Activated CD4-positive, alpha-beta T cell treated with anti-CD3 and anti-CD28 coated beads, Interleukin-2, amount 50 U/mL, for 1 hour (primary cell): ENCODE measurements around the gene CREBL2.
A peak's percentile ranks its signal among the peaks of the same experiment; 100 is the strongest.
"Not testable (repeated sequence)": the region's sequence is repeated elsewhere in the genome, so short reads cannot be mapped to it uniquely, and the experiment has no call there.

ENCODE experiments used
- DNase-seq: peaks from one replicate; pipeline ENCODE4 v3.0.0-alpha.2; 2020

Gene CREBL2

DNA sequence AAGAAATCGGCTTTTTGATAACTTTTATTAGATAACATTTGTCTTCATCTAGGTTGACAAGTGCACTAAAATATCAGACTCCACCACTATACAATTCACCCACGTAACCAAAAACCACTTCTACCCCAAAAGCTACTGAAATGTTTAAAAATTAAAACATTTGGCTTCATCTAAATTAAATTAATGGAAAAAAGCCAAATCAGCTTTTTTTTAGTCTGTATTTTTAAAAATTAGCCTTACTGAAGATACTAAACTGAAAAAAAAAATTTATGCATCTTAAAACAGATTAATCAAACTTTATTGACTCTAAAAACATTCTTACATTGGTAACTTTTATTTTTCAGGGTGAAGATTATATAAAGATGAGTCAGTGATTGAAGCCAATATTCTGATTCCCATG lies 30.0 kb downstream of the CREBL2 start:
- no peak for DNase-seq

DNA sequence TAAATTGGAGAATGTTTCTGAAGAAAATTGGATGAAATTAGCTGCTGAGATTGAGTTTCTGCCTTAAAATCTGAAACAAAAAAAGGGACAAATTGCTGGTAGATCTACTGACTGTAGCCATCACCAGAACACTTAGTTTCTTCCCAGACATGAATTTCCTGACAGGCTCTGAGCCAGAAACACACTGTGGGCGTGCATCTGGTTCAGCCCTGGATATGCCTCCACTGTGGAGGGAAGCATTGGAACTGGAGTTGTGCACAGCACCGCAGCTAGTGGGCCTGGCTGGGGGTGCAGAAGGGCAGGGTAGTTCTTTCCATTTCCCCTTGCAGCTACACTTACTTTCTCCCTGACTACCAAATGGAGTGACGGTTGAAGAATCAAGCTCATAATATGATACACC lies 31.2 kb downstream of the CREBL2 start:
- DNase-seq, result no peak

DNA sequence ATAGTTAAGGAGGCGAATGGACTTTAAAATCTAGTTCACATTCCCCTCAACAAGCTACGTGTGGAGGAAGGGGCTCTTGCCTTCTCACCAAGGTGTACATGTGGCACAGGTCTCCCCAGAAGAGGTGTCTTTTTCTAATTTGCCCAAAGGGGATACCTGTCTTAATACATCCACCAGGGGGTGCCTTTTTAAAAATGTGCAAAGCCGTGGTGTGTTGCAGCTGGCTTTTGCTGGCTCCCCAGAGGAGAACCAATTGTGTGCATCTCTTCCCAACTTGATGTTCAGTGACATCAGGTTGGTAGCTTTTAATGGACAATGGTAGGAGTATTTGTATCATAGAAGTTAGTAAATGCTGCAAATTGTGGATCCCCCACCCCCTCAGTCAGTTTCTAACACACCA lies 33.8 kb downstream of the CREBL2 start:
- peak; percentile 23 for DNase-seq

DNA sequence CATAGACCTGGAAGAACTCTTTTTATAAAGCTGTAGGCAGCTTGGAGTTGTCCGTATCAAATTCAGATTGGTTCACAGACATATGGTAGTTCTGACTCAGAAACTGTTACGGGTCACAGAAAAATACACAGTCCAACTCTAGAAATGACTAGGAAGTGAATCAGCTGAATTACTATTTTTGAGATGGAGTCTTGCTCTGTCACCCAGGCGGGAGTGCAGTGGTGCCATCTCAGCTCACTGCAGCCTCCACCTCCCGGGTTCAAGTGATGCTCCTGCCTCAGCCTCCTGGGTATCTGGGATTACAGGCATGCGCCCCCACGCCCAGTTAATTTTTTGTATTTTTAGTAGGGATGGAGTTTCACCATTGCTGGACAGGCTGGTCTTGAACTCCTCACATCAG lies 34.3 kb downstream of the CREBL2 start:
- DNase-seq, result not testable (repeated sequence)

DNA sequence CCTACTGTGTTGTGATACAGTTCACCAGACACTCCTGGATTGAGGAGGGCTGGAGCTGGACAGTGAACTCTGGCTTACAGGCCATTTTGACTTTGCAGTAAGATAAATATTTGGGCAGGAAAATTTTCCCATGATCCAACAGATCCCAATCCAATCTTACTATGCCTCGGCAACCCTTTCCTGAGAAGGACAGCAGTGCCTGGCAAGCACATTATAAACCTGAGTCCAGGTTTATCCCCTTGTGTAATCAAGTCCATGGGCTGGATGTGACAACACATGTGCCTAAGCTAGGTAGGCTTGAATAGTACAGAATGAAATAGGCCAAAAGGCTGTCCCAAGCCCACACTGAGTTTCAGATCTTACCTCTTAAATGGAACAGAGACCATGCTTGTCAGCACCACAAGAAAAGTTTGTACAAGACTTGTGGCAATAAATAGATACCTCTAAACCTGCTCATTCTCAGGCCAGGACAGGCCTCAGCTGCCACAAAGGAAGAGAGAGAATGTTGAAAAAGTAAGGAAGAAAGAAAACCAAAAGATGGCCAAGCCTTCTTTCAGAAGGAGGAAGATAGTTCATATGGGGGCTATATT lies 34.9 kb downstream of the CREBL2 start:
- DNase-seq, result no peak

DNA sequence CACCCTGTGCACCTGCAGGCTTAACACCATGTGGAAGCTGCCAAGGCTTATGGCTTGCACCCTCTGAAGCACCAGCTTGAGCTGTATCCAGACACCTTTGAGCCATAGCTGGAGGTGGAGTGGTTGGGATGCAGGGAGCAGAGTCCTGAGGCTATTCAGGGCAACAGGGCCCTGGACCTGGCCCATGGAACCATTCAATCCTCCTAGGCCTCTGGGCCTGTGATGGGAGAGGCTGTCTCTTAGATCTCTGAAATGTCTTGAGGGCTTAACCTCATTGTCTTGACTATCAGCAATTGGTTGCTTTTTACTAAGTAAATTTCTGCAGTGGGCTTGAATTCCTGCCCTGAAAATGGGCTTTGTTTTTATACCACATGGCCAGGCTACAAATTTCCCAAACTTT lies 36.6 kb downstream of the CREBL2 start:
- DNase-seq, result no peak

DNA sequence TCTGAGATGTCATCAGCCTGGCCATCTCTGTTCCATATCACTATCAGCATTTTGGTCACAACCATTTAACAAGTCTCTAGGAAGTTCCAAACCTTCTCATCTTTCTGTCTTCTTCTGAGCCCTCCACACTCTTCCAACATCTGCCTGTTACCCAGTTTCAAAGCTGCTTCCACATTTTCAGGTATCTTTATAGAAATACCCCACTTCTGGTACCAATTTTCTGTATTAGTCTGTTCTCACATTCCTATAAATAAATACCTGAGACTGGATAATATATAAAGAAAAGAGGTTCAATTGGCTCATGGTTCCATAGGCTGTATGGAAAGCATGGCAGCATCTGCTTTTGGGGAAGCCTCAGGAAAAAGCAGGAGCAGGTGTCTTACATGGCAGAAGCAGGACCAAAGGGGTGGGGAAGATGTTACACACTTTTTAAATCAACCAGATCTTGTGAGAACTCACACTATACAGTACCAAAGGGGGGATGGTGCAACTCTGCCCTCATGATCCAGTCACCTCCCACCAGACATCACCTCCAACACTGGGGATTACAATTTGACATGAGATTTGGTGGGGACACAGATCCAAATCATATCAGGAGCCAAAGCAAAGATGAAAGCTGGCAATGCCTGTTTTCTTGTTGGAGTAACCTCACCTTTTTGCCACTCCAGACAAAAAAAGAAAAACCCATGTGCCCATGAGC lies 37.4 kb downstream of the CREBL2 start:
- no peak for DNase-seq

DNA sequence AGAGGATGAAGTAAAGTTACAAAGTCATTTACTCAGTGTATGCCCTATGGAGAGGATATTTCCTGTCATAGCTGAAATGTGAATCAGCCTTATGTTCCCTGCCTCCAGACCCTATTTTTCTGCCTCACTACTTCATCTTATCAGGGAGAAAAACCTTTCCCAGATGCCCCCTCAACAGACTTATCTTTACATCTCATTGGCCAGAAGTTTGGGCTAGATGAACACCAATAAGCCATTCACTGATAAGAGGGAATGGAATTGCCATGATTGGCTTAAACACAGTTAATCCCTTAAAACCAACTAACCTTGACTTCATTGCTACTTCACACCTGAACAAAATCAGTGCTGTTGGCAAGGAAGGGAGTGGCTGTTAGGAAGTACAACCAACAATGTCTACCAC lies 40.1 kb downstream of the CREBL2 start:
- no peak for DNase-seq

DNA sequence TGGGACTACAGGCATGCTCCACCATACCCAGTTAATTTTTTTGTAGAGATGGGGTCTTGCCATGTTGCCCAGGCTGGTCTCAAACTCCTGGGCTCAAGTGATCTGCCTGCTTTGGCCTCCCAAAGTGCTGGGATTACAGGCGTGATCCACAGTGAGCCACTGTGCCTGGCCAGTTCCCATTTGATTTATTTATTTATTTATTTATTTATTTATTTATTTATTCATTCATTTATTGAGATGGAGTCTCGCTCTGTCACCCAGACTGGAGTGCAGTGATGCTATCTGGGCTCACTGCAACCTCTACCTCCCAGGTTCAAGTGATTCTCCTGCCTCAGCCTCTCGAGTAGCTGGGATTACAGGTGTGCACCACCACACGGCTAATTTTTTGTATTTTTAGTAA lies 41.0 kb downstream of the CREBL2 start:
- not testable (repeated sequence) for DNase-seq

DNA sequence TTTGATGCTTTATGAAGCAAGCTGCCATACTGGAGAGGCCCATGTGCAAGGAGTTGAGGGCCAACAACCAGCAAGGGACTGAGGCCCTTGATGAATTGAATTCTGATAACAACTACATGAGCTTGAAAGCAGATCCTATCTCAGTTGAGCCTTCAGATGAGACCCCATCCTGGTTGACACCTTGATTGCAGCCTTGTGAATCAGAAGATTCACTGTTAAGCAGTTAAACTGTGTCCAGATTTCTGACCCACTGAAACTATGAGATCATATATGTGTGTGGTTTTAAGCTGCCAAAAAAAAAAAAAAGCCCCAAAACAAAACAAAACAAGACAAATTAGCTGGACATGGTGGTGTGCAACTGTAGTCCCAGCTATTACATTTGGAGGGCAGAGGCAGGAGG lies 42.2 kb downstream of the CREBL2 start:
- DNase-seq, result no peak

DNA sequence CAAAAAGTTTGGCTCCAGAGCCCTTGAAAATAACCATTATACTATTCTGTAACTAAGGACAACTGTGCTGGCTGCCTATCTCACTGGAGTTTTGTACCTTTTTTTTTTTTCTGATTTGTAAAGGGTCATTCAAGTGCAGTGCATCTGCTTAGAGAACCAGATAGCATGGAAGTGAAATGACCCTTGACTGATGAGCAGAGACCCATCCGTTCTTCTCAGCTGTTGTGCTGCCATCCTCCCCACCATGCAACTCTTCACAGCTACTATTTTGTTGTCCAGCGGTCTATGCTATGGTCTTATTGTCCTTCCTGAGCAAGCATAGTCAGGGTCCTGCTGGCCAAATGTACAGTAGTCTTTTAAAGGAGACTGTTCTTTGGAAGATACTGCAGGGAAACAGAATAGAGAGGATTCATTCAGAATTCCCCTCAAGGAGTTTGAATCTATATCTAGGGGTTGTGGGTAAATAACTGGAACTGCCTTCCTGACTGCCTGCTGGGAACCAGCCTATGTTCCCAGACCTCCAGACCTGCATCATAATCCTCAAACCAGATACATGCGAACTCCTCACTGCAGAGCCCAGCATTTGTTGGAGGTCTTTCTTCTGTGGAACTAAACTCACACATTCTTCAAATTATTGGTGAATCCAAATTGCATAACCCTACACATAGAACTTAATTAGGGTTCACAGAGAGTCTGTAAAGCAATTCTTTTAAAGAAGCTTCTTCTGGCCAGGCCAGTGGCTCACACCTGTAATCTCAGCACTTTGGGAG lies 43.2 kb downstream of the CREBL2 start:
- no peak for DNase-seq

DNA sequence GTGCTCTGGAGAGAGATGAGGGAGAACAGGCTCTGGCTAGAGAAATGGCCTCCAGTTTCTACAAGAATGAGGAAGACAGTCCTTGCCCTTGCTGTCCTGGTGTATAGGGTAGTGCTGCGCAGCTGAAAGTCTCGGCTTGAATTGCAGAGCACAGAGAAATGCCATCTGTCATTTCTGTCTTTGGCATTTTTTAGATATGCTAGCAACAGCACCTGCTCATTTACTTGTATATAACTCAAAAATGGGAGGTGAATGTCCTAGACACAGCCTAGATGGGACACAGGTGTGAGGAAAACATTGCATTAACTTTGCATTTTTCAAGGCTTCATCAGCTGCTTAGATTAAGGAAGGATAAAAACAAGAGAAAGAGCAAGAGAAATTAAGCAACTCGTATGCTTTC lies 48.5 kb downstream of the CREBL2 start:
- DNase-seq, result no peak

DNA sequence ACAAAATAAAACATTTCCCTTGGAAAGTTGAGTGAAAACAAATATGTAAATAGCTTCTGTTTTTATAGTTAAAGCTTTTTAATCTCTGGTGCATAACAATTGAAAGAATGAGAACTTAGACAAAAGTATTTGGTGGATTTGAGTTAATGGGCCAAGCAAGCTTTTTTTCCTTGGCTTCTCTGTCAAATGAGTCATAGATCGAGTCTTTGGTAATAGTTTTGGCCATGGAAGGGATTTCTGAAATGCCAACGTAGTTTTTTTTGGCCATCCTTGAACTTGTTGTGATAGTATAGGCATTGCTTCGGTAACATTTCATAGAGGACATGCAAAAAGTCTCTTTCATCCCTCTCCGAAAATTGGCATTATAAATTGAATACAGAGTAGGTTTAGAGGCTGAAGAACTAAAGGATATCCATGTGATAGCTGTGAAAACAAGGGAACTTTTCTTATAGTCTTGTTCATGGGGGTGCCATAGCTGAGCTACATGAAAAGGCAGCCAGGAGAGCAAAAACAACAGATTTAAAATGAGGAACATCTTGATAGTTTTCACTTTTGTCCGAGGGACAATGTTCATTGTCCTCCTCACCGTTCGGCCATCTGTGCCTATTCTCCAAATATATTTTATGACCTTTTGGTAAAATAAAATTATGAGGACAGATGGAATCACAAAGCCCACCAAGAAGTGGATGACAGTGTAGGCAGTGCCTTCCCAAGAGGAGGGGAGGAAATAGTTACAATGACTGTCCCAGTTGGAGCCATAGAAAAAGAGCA lies 49.6 kb downstream of the CREBL2 start:
- DNase-seq, result no peak

DNA sequence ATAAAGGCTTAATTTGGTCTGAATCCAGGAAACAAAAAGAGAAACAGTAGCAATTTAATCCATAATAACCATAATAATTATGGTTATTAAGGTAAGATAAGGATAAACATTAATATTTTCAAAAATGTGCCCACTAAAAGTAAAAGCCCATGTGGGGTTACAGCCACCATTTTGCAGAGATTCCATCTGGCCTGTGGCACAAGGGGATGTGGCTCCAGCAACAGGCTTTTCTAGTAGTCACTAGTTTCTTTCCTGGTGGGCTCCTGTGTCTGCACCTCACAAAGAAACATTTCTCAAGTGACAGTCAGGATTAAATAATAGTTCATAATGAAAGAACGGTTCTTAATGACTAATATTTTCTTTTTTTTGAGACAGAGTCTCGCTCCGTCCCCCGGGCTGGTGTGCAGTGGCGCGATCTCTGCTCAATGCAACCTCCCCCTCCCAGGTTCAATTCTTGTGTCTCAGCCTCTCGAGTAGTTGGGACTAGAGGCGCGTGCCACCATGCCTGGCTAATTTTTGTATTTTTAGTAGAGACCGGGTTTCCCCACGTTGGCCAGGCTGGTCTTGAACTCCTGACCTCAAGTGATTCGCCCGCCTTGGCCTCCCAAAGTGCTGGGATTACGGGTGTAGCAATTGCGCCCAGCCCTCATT lies 52.1 kb downstream of the CREBL2 start:
- DNase-seq, result no peak

DNA sequence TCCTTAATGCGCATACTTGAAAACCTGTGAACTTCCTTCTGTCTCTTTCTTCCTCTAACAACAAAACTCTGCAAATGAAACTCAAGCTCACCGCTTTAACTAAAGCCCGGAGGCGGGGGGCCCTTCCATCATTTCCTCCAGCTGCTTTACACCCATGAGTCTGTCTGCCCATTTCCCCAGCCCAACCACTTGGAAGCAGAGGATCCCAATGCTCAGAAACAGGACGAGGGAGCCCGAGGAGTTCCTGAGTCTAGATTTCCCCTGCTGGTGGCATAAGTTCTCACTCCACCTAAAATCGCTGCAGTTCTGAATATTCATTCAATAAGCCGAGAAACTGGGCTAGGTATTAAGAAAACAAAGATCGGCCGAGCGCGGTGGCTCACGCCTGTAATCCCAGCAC lies 53.5 kb downstream of the CREBL2 start:
- no peak for DNase-seq

DNA sequence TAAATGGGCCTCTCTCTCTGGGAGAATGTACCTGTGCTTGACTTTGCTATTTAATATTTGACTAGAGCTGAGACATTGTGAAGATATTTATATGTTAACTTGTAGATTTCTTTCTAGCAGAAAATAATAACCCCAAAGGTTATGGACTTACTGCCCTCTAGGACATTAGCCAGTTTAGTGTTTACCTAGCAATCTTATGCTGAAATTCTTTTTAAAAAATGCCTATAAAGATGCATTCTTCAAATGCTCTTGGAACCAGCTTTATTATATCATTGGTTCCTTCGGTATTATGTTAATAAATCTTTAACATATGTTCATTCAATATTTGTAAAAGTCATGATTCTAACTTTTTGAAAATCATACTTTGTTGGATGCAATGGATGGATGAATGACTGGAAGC lies 56.3 kb downstream of the CREBL2 start:
- DNase-seq, result no peak

DNA sequence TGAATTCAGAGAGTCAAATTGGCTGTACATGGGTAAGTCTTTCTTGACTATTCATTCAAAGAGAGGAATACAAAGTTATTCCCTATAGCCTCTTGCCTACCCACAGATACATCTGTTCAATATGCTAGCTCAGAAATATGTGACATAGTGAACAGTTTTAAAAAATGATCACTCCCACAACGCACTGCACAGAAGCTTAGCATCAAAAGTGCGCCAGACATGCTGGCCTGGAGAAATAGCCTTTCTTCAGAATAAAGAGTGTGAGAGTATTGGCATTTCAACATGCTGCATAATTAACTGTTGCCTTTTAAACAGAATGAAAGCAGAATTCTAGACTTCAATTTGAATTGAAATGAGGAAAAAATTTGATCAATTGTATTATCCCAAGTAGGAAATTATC lies 57.3 kb downstream of the CREBL2 start:
- DNase-seq, result no peak

DNA sequence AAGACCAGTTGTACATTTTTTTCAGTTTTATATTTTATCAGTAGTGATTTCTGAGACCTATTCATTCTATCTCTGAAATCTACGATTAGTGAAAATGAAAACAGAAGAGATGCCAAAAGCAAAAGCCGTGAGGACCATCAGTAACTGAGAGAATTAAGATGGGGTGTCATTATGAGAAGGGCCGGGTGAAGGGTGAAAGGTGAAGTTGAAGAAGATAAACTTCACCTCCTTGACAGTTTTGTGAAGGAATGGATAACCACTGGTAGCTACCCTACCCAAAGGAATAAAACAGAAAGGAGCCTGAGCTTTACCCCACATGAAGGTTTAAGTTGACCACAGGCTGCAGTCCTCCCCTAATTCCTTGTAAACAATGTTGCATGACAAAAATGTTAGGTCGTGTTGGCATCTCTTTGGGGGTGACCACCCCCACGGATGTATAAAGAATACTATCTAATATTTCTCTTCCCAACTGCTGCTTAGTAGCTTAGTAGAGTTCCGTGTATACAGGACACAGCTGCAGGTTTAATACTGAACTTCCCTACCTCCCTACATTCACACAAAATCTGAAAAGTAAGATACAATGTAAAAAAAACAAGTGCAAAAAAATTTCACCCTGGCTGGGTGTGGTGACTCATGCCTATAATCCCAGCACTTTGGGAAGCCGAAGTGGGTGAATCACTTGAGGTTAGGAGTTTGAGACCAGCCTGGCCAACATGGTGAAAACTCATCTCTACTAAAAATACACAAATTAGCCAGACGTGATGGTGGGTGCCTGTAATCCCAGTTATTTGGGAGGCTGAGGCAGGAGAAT lies 60.4 kb downstream of the CREBL2 start:
- DNase-seq, result no peak

DNA sequence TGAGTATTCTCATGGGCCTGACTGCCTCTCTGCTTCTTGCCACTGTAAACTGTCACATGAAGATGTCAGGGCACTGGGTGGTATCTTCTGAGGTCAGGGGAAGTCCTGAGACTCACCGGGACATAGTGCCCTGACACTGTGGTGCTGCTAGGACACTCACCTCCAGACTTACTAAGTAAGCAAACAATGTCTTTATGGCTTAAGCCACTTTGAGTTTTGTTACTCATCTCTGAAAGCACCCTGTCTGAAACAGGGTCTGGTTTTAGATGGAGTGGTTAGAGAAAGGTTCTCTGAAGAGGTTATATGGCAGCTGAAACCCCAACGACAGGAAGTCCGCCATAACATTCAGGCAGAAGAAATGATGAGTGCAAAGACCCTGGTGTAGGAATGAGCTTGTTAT lies 61.6 kb downstream of the CREBL2 start:
- DNase-seq, result no peak

DNA sequence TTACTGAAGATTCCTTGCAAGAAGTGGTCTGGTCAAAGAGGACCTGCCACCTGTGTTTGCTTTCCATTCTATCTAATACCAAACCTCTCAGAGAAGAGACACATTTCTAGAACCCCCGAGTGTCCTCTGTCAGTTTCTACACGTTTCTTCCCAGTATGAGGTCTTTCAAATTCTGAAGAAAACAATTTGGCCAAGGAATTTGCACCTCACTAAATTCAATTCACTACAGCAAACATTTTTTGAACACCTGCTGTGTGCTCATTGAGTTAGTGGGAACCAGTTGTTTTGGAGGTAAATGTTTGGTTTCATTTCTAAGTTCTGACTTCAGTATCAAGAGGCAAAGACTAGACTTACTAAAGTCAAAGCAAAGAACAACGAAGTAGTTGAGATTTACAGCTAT lies 64.9 kb downstream of the CREBL2 start:
- no peak for DNase-seq

DNA sequence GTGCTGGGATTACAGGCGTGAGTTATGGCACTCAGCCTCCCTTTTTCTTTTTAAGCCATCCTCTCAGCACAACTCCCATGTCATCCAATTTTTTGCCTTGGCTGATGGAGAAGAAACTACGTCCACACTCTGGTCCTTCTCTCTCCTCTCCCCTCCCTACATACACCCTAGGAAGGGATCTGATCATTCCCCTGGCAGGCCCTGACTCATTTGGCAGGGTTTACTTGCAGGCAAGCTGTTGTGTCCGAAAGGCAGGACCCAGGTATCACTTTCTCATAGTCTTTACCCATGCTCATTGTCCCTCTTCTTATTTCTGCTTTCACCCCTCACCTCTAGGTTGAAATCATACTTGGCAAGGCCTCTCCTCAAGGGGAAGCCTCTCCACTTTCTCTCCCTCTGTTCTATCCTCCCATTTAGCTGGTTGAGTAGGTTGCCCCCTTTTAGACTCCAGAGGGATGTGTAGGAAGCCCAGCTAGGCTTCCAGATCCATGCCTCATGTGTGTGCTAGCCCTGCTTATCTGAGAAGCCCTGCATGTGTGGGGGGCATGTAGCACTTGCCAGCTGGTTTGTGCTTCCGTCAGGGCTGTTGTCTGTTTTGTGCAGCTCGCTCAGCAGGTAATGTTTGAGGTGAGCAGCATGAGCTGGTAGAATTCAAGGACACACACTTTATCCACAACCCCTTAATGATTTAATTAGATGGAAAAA lies 69.5 kb downstream of the CREBL2 start:
- DNase-seq, result no peak

DNA sequence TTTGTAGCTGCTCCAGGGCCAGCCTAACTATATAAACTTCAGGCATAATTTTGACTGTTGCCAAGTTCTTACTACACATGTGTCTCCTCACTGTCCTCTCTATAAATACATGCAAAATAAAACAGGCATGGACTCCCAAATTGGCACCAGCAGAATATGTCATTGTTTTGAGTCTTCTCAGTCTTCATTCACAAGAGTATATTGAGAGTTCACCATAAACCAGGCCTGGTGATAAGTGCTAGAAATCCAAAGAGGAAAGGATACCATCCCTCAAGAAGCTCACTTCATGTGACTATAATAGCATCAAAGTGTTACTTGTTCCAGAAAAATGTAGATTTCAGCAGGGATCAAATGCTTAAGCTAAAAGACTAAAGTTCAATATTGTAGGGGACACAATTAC lies 70.6 kb downstream of the CREBL2 start:
- no peak for DNase-seq
